Tibial nerve (tissue), 4 donors: ENCODE measurements around the gene RO60. TPM values are rescaled to one million over a fixed set of nuclear protein-coding genes. Genes with fewer than 3 reads are reported as not detected.

Source experiments
- DNase-seq, 2 donors: peaks; one replicate each; pipeline ENCODE4 v3.0.0-alpha.2; 2019; ENCODE audit warnings: low spot score in 2 of 2
- H3K27ac ChIP-seq, 4 donors: fragments of 200-600 bp; sonication (generic) in 3 of 4; one replicate each; pipeline ENCODE4 v1.5.1; 2017 to 2019; ENCODE audit warnings: mild to moderate bottlenecking in 1 of 4
- H3K27me3 ChIP-seq, 2 donors: fragments of 200-600 bp; sonication (generic) in 1 of 2; one replicate each; pipeline versions ENCODE4 v1.5.1 to v1.6.0; 2017 to 2019
- H3K36me3 ChIP-seq, 3 donors: fragments of 200-600 bp; sonication (generic); one replicate each; pipeline ENCODE4 v1.5.1; 2018 to 2019
- H3K4me1 ChIP-seq, 4 donors: fragments of 200-600 bp; sonication (generic) in 3 of 4; one replicate each; pipeline ENCODE4 v1.5.1; 2017 to 2019
- H3K4me3 ChIP-seq, 4 donors: fragments of 200-600 bp; sonication (generic) in 3 of 4; one replicate each; pipeline ENCODE4 v1.5.1; 2017 to 2019; ENCODE audit warnings: mild to moderate bottlenecking in 1 of 4, moderate library complexity in 1 of 4
- H3K9me3 ChIP-seq, 4 donors: fragments of 200-600 bp; sonication (generic) in 3 of 4; one replicate each; pipeline ENCODE4 v1.5.1; 2017 to 2019
- EP300 ChIP-seq, 2 donors: sonication (generic); formaldehyde crosslinking; IDR thresholded peaks; one replicate each; pipeline ENCODE4 v1.6.1; 2017; ENCODE audit warnings: antibody characterized with exemption in 2 of 2, mild to moderate bottlenecking in 1 of 2
- POLR2A ChIP-seq, 2 donors: fragments of 450-650 bp; IDR thresholded peaks; one replicate each; pipeline ENCODE4 v1.6.1; 2017; ENCODE audit warnings: antibody characterized with exemption in 2 of 2, mild to moderate bottlenecking in 2 of 2, moderate library complexity in 2 of 2
- WGBS, 2 donors: methylation state at CpG; one replicate each; pipeline ENCODE4 v1.1.5; 2018; 5-methylcytosine and 5-hydroxymethylcytosine counted together
- small RNA-seq: library from RNA; depleted of rRNA; stranded (forward); fragments of <200 nt; gene quantifications from one replicate; pipeline ENCODE3, GENCODE V24; 2016
- total RNA-seq, 4 donors: library from RNA; depleted of rRNA; stranded (reverse); fragments of >200 nt; gene quantifications; one replicate each; pipeline ENCODE4 v1.1.0, GENCODE V29; 2016
- TF ChIP-seq, protein P1 (sequence below), 5 experiments: fragments of 200-600 bp in 3 of 5; fragments of 450-650 bp in 2 of 5; sonication (generic) in 3 of 5; IDR thresholded peaks; one replicate each; pipeline ENCODE4 v1.5.1; 2016 to 2019; ENCODE audit warnings: antibody characterized with exemption in 5 of 5, mild to moderate bottlenecking in 3 of 5, moderate library complexity in 2 of 5

RO60 gene
- total RNA-seq, 4 donors from 2014 or later, result 67.5 to 108 (median 91.3) TPM

GRCh38 chr1:193105821-193106177 is 46.4 kb downstream of the RO60 start:
- no peaks in the 10 kb centered on the region for H3K27me3 ChIP-seq
- H3K4me3 ChIP-seq, result peak overlapping the region; percentile 67 to 83 (median 75)
- no peaks in the 10 kb centered on the region for H3K36me3 ChIP-seq
- peak overlapping the region; percentile 85 to 96 (median 90) for H3K27ac ChIP-seq
- WGBS, 2 donors, result 35 to 42% methylated on average over 4 of the region's 4 CpGs
- no peaks in the 10 kb centered on the region for H3K9me3 ChIP-seq
- TF ChIP-seq EP300 (IDR thresholded peaks at IDR 0.05), result no peak
- TF ChIP-seq POLR2A (IDR thresholded peaks at IDR 0.05), result no peak
- TF ChIP-seq, protein P1, sequence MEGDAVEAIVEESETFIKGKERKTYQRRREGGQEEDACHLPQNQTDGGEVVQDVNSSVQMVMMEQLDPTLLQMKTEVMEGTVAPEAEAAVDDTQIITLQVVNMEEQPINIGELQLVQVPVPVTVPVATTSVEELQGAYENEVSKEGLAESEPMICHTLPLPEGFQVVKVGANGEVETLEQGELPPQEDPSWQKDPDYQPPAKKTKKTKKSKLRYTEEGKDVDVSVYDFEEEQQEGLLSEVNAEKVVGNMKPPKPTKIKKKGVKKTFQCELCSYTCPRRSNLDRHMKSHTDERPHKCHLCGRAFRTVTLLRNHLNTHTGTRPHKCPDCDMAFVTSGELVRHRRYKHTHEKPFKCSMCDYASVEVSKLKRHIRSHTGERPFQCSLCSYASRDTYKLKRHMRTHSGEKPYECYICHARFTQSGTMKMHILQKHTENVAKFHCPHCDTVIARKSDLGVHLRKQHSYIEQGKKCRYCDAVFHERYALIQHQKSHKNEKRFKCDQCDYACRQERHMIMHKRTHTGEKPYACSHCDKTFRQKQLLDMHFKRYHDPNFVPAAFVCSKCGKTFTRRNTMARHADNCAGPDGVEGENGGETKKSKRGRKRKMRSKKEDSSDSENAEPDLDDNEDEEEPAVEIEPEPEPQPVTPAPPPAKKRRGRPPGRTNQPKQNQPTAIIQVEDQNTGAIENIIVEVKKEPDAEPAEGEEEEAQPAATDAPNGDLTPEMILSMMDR (IDR thresholded peaks at IDR 0.05), result no peak
- DNase-seq, result no peak
- peaks cover 0 to 31% (median 10%) of the 10 kb centered on the region in 4 donors for H3K4me1 ChIP-seq

GRCh38 chr1:193108471-193108870 is 49.1 kb downstream of the RO60 start:
- 72 to 74% methylated on average over 3 of the region's 3 CpGs for WGBS, 2 donors
- no peak overlapping the region for H3K27ac ChIP-seq
- H3K36me3 ChIP-seq, result no peaks in the 10 kb centered on the region
- no peak for DNase-seq
- no peaks in the 10 kb centered on the region for H3K9me3 ChIP-seq
- no peaks in the 10 kb centered on the region for H3K27me3 ChIP-seq
- peaks cover 0 to 27% (median 12%) of the 10 kb centered on the region in 4 donors for H3K4me1 ChIP-seq
- H3K4me3 ChIP-seq, result no peak overlapping the region
- TF ChIP-seq, protein P1 (IDR thresholded peaks at IDR 0.05), result no peak
- TF ChIP-seq POLR2A (IDR thresholded peaks at IDR 0.05), result no peak
- no peak for TF ChIP-seq EP300 (IDR thresholded peaks at IDR 0.05)

Small RNA genes within 50 kb of the gene (small RNA-seq; reads per million reads assigned to genes)
- not detected for gene SCARNA18B

Other genes with a start within 250 kb of the RO60 start
- gene UCHL5, start 252 bp upstream of the RO60 start, total RNA-seq, result 10 to 100 TPM; 22.2 to 50.0 (median 29.0) TPM
- gene GLRX2, start 45.8 kb downstream of the RO60 start, total RNA-seq, result 1 to 10 TPM; 3.9 to 8.3 (median 4.8) TPM
- 10 to 100 TPM; 41.4 to 89.4 (median 51.5) TPM for gene CDC73, start 62.4 kb downstream of the RO60 start, total RNA-seq
- 10 to 100 TPM in 1 of 4 donors, 1 to 10 TPM in 3; 3.9 to 11.7 (median 6.3) TPM for gene B3GALT2, start 127.0 kb downstream of the RO60 start, total RNA-seq